ENCODE data around the gene IRX5.

Gene IRX5

GRCh38 chr16:54957403-54958166 is 26.9 kb downstream of the IRX5 start:
- DNase-seq (ENCODE audit: low spot score in 2 of 2) = no peak
- ATAC-seq = no peak
- no peak overlapping the region for H3K4me3 Mint-ChIP-seq
- peaks cover 2% of the 10 kb centered on the region for H3K9me3 Mint-ChIP-seq
- no peaks in the 10 kb centered on the region for H3K4me1 Mint-ChIP-seq
- H3K36me3 Mint-ChIP-seq = no peaks in the 10 kb centered on the region
- H3K27ac Mint-ChIP-seq = no peak overlapping the region

- no peak overlapping the region for H3K4me3 Mint-ChIP-seq
- H3K36me3 Mint-ChIP-seq = no peaks in the 10 kb centered on the region
- H3K9me3 Mint-ChIP-seq = peaks cover 3% of the 10 kb centered on the region
- ATAC-seq = no peak
- no peak for DNase-seq (ENCODE audit: low spot score in 2 of 2)
- no peak overlapping the region for H3K27ac Mint-ChIP-seq
- H3K4me1 Mint-ChIP-seq = no peaks in the 10 kb centered on the region
Observed at GRCh38 chr16:54962045-54962444, 31.4 kb downstream of the IRX5 start.

- Mint-ChIP-seq H3K36me3 (no peaks in the 10 kb centered on the region), H3K4me3 (no peak overlapping the region), H3K4me1 (no peaks in the 10 kb centered on the region), H3K27ac (no peak overlapping the region), H3K9me3 (peaks cover 3% of the 10 kb centered on the region)
- no peak for DNase-seq (ENCODE audit: low spot score in 2 of 2)
- ATAC-seq = no peak
Observed at GRCh38 chr16:54964239-54964638, 33.6 kb downstream of the IRX5 start.

GRCh38 chr16:54965464-54965863 is 34.8 kb downstream of the IRX5 start:
- ATAC-seq (no peak), DNase-seq (ENCODE audit: low spot score in 2 of 2) (no peak)
- Mint-ChIP-seq H3K36me3 (no peaks in the 10 kb centered on the region), H3K9me3 (peaks cover 3% of the 10 kb centered on the region), H3K4me3 (no peak overlapping the region), H3K27ac (no peak overlapping the region), H3K4me1 (no peaks in the 10 kb centered on the region)

- DNase-seq (ENCODE audit: low spot score in 2 of 2) (no peak), ATAC-seq (no peak)
- no peak overlapping the region for H3K4me3 Mint-ChIP-seq
- H3K27ac Mint-ChIP-seq = no peak overlapping the region
- no peaks in the 10 kb centered on the region for H3K36me3 Mint-ChIP-seq
- peaks cover 3% of the 10 kb centered on the region for H3K9me3 Mint-ChIP-seq
- H3K4me1 Mint-ChIP-seq = no peaks in the 10 kb centered on the region
Observed at GRCh38 chr16:54968011-54968410, 37.3 kb downstream of the IRX5 start.

GRCh38 chr16:54968784-54969183 is 38.1 kb downstream of the IRX5 start:
- Mint-ChIP-seq H3K36me3 (no peaks in the 10 kb centered on the region), H3K27ac (no peak overlapping the region), H3K4me1 (no peaks in the 10 kb centered on the region), H3K9me3 (peaks cover 3% of the 10 kb centered on the region), H3K4me3 (no peak overlapping the region)
- no peak for DNase-seq (ENCODE audit: low spot score in 2 of 2)
- no peak for ATAC-seq

- ATAC-seq = no peak
- no peak for DNase-seq (ENCODE audit: low spot score in 2 of 2)
- no peaks in the 10 kb centered on the region for H3K36me3 Mint-ChIP-seq
- H3K4me3 Mint-ChIP-seq = no peak overlapping the region
- H3K9me3 Mint-ChIP-seq = peaks cover 3% of the 10 kb centered on the region
- no peak overlapping the region for H3K27ac Mint-ChIP-seq
- H3K4me1 Mint-ChIP-seq = no peaks in the 10 kb centered on the region
Observed at GRCh38 chr16:54970016-54970415, 39.4 kb downstream of the IRX5 start.

GRCh38 chr16:54974367-54974766 is 43.7 kb downstream of the IRX5 start:
- Mint-ChIP-seq H3K4me3 (no peak overlapping the region), H3K27ac (no peak overlapping the region), H3K9me3 (no peaks in the 10 kb centered on the region), H3K36me3 (no peaks in the 10 kb centered on the region), H3K4me1 (no peaks in the 10 kb centered on the region)
- DNase-seq (ENCODE audit: low spot score in 2 of 2) = no peak
- no peak for ATAC-seq

- Mint-ChIP-seq H3K27ac (no peak overlapping the region), H3K4me1 (no peaks in the 10 kb centered on the region), H3K4me3 (no peak overlapping the region), H3K9me3 (no peaks in the 10 kb centered on the region), H3K36me3 (no peaks in the 10 kb centered on the region)
- ATAC-seq = no peak
- DNase-seq (ENCODE audit: low spot score in 2 of 2) = no peak
Observed at GRCh38 chr16:54976651-54977200, 46.1 kb downstream of the IRX5 start.

- no peak for ATAC-seq
- no peak overlapping the region for H3K27ac Mint-ChIP-seq
- H3K36me3 Mint-ChIP-seq = no peaks in the 10 kb centered on the region
- no peak for DNase-seq (ENCODE audit: low spot score in 2 of 2)
- no peaks in the 10 kb centered on the region for H3K4me1 Mint-ChIP-seq
- H3K9me3 Mint-ChIP-seq = no peaks in the 10 kb centered on the region
- no peak overlapping the region for H3K4me3 Mint-ChIP-seq
Observed at GRCh38 chr16:54977211-54977610, 46.5 kb downstream of the IRX5 start.

- Mint-ChIP-seq H3K9me3 (no peaks in the 10 kb centered on the region), H3K36me3 (no peaks in the 10 kb centered on the region), H3K4me1 (no peaks in the 10 kb centered on the region), H3K27ac (no peak overlapping the region), H3K4me3 (no peak overlapping the region)
- DNase-seq (ENCODE audit: low spot score in 2 of 2) = no peak
- no peak for ATAC-seq
Observed at GRCh38 chr16:54980821-54981220, 50.2 kb downstream of the IRX5 start.
